ENCODE results near the gene LIPT2.

- no peak for TF ChIP-seq CTCF (IDR thresholded peaks at IDR 0.05)
- TF ChIP-seq SMC3 (IDR thresholded peaks at IDR 0.05; ENCODE audit: low read depth, low read length): no peak
- TF ChIP-seq MAX (IDR thresholded peaks at IDR 0.05; ENCODE audit: low read depth): no peak
- TF ChIP-seq REST (IDR thresholded peaks at IDR 0.05; ENCODE audit: low read depth, low read length): no peak
These were observed 27.6 kb upstream of the LIPT2 start for GRCh38 chr11:74520927-74521665.
